Stimulated activated naive B cell treated with anti-CD40 and anti-IgM and Interleukin-4, amounts not matched to agents 10 μg/mL and 1 μg/mL and 100 μg/mL, for 72 hours (primary cell): ENCODE results near the gene GGCT.
"Not testable (repeated sequence)": the region's sequence is repeated elsewhere in the genome, so short reads cannot be mapped to it uniquely, and the experiment has no call there.

Experiments used
- ATAC-seq, 2 donors: fragments of 150-1000 bp; cut with Tn5 transposase; replicated peaks; 2 replicates each; pipeline ENCODE4 v1.10.0; 2021; ENCODE audit warnings: moderate library complexity in 1 of 2
- DNase-seq: peaks from one replicate; pipeline ENCODE4 v3.0.0; 2021
- H3K27ac Mint-ChIP-seq: one replicate; pipeline ENCODE4 v1.8.0; 2022; ENCODE audit warnings: mild to moderate bottlenecking, mixed read lengths
- H3K27me3 Mint-ChIP-seq, 2 donors: one replicate each; pipeline ENCODE4 v1.8.0; 2022; ENCODE audit warnings: mixed read lengths in 2 of 2
- H3K36me3 Mint-ChIP-seq, 2 donors: one replicate each; pipeline ENCODE4 v1.8.0; 2022; ENCODE audit warnings: mixed read lengths in 2 of 2, mild to moderate bottlenecking in 1 of 2
- H3K4me1 Mint-ChIP-seq, 2 donors: one replicate each; pipeline ENCODE4 v1.8.0; 2022; ENCODE audit warnings: mixed read lengths in 2 of 2, mild to moderate bottlenecking in 1 of 2
- H3K4me3 Mint-ChIP-seq, 2 donors: one replicate each; pipeline ENCODE4 v1.8.0; 2022; ENCODE audit warnings: mild to moderate bottlenecking in 2 of 2, mixed read lengths in 2 of 2, moderate library complexity in 1 of 2
- H3K9me3 Mint-ChIP-seq, 2 donors: one replicate each; pipeline ENCODE4 v1.8.0; 2022; ENCODE audit warnings: mixed read lengths in 2 of 2, mild to moderate bottlenecking in 1 of 2

Gene GGCT

DNA sequence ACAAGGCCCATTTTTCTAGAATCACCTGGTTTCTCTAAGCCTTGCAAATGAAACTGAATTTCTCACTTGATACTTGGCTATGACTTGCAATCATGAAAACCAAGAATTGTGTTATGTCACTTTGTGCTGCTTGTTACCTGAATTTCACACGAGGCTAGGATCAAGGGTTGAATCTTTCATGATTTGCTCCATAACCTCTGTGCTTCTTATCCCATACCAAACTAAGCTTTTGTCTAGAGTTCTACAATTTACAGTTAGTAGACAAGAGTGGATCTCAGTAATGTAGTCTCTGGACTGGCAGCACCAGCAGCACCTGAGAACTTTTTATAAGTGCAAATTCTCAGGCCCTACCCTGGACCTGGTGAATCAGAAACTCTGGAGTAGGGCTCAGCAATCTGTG, 22.7 kb upstream of the GGCT start:
- not testable (repeated sequence) for ATAC-seq, H3K27ac Mint-ChIP-seq, H3K27me3 Mint-ChIP-seq, H3K9me3 Mint-ChIP-seq, H3K4me3 Mint-ChIP-seq, H3K4me1 Mint-ChIP-seq, DNase-seq
- peaks cover 9 to 18% of the 10 kb centered on the region in 2 donors for H3K36me3 Mint-ChIP-seq

DNA sequence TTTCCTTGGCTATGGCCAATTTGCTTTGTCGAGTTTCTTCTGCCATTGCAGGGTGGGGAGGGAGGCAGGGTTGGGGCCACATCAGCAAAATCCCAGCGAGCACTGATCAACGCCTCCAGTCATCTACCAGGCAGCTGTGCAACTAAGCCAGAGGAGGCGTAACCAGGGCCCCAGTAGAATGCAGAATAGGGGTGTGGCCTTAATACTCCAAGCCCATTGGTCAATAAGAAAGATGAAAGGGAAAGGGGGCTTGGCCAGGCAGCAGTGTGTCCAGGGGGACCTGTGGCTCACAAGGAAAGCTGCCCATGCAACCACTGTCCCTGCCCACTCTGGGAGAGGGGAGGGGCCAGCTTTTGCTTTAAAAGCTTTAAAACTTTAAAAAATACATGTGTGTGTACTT, 21.5 kb upstream of the GGCT start:
- no peak for ATAC-seq
- Mint-ChIP-seq H3K27me3 (no peaks in the 10 kb centered on the region), H3K4me3 (no peak overlapping the region), H3K9me3 (no peaks in the 10 kb centered on the region), H3K27ac (no peak overlapping the region), H3K4me1 (peaks cover 0 to 2% of the 10 kb centered on the region in 2 donors), H3K36me3 (peaks cover 9 to 18% of the 10 kb centered on the region in 2 donors)
- DNase-seq = no peak

DNA sequence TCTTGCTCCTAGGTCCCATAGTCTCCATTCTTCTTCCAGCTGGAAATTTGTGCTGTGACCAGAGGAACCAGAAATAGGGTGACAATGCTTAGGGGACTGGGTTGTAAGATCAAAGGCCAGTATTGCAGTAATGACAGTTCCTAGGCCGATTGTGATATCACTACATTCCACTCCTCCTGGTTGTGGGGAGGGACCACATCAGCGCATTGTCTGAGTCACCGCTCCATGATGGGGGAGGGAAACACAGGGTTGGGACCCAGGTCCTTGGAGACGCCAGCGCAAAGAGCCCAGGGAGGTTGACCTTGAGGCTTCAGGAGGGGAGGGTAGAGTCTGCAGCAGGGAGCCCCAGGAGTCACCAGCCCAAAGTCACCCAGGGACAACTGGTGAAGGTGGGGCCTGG, 20.8 kb upstream of the GGCT start:
- H3K9me3 Mint-ChIP-seq = no peaks in the 10 kb centered on the region
- peaks cover 4 to 6% of the 10 kb centered on the region in 2 donors for H3K4me1 Mint-ChIP-seq
- H3K27ac Mint-ChIP-seq = no peak overlapping the region
- no peak for DNase-seq
- peaks cover 9 to 21% of the 10 kb centered on the region in 2 donors for H3K36me3 Mint-ChIP-seq
- no peak overlapping the region for H3K4me3 Mint-ChIP-seq
- no peak for ATAC-seq
- no peaks in the 10 kb centered on the region for H3K27me3 Mint-ChIP-seq

DNA sequence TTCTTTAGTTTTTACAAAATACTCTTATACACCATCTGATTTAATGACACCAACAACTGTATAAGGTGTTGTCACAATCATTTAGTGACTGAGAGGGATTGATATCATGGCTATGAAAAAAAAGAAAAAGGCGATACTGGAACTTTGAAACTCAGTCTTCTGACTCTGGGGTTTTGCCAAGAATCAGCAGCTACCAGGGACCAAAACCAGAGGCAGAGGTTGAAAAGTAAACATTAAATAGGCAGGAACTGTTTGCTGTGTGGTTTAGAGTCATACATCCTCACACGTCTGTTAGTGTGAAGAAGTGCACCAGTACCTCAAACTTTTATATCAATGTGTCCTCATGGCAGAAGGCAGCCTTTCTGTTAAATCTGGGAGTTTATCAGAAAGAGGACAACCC, 19.9 kb upstream of the GGCT start:
- no peaks in the 10 kb centered on the region for H3K9me3 Mint-ChIP-seq
- no peaks in the 10 kb centered on the region for H3K27me3 Mint-ChIP-seq
- DNase-seq = no peak
- peaks cover 9 to 21% of the 10 kb centered on the region in 2 donors for H3K36me3 Mint-ChIP-seq
- H3K27ac Mint-ChIP-seq = no peak overlapping the region
- ATAC-seq = no peak
- H3K4me3 Mint-ChIP-seq = no peak overlapping the region
- H3K4me1 Mint-ChIP-seq = peaks cover 6% of the 10 kb centered on the region in 2 donors

DNA sequence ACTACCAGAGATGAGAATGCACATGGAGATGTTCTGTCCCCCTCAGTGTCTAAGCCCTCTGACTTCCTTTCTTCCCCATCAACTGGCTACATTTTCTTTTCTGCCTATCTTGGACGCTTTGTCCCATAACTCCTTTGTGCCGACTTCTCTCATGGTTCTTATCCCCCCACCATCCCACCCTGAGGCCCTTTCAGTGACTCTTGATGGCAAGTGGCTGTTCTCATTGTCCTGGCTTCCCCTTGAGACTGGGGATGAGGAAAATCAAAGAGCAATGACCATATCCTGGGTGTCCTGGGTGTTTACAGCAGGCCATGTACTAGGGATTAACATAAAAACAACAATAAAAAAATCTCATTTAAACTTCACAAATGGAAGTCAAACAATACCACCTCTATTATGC, 18.8 kb upstream of the GGCT start:
- no peak for DNase-seq
- Mint-ChIP-seq H3K27ac (no peak overlapping the region), H3K4me3 (no peak overlapping the region), H3K27me3 (no peaks in the 10 kb centered on the region), H3K4me1 (peaks cover 6% of the 10 kb centered on the region in 2 donors), H3K36me3 (peaks cover 9 to 21% of the 10 kb centered on the region in 2 donors), H3K9me3 (no peaks in the 10 kb centered on the region)
- ATAC-seq = no peak

DNA sequence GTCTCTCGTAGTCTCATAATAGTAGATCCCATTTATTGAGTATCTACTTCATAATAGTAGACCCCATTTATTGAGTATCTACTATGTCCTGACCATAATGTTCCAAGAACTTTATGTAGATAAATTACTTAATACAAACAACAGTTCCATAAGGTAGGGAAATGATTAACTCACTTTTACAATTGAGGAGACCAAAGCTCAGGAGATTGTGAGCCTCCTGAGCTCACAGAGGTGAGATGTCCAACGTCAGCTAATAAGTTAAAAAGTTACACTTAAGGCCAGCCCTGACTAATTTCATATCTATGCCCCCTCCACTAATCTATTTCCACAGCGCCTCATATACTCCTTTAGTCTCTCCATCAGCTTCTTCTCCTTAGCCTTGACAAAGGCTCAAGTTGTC, 17.5 kb upstream of the GGCT start:
- peaks cover 6% of the 10 kb centered on the region in 2 donors for H3K4me1 Mint-ChIP-seq
- DNase-seq = no peak
- H3K4me3 Mint-ChIP-seq = no peak overlapping the region
- ATAC-seq = no peak
- H3K36me3 Mint-ChIP-seq = peaks cover 9 to 21% of the 10 kb centered on the region in 2 donors
- no peaks in the 10 kb centered on the region for H3K9me3 Mint-ChIP-seq
- H3K27ac Mint-ChIP-seq = no peak overlapping the region
- H3K27me3 Mint-ChIP-seq = no peaks in the 10 kb centered on the region

DNA sequence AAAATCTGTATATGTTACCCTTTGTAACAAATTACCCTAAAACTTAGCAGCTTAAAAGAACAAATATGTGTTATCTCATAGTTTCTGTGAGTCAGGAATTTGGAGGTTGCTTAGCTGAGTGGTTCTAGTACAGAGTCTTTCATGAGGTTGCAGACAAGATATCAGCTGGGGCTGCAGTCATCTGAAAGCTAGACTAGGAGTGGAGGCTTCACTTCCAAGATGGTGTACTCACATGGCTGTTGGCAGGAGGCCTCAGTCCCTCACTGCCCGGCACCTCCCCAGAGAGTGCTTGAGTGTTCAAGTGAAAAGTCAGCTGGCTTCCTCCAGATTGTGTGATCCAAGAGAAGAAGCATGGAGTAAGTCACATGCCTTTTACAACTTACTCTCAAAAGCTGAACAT, 16.9 kb upstream of the GGCT start:
- H3K4me1 Mint-ChIP-seq = peaks cover 6% of the 10 kb centered on the region in 2 donors
- H3K4me3 Mint-ChIP-seq = no peak overlapping the region
- no peaks in the 10 kb centered on the region for H3K27me3 Mint-ChIP-seq
- H3K27ac Mint-ChIP-seq = no peak overlapping the region
- H3K36me3 Mint-ChIP-seq = peaks cover 11 to 21% of the 10 kb centered on the region in 2 donors
- DNase-seq (no peak), ATAC-seq (no peak)
- no peaks in the 10 kb centered on the region for H3K9me3 Mint-ChIP-seq

DNA sequence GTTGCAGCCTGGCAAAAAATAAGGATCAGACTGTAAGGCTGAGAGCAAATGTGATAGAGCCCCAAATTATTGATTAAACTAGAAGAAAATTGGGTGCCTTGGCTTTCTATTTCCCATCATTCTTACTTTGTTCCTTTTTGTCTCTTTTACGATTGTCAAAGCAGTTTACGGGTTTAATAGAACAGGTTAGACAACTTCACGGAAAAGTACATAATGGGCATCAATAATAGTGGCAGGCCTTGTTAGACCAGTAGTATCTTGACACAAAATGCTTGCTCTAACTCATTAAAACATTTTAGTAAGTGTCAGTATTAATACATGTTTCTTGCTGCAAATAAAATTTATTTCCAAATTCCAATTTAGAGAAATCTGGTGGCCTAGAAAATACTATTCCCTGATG, 14.5 kb upstream of the GGCT start:
- Mint-ChIP-seq H3K4me1 (peaks cover 6% of the 10 kb centered on the region in 2 donors), H3K27ac (no peak overlapping the region), H3K36me3 (peaks cover 5 to 11% of the 10 kb centered on the region in 2 donors), H3K4me3 (no peak overlapping the region), H3K27me3 (no peaks in the 10 kb centered on the region), H3K9me3 (no peaks in the 10 kb centered on the region)
- no peak for ATAC-seq
- DNase-seq = no peak

DNA sequence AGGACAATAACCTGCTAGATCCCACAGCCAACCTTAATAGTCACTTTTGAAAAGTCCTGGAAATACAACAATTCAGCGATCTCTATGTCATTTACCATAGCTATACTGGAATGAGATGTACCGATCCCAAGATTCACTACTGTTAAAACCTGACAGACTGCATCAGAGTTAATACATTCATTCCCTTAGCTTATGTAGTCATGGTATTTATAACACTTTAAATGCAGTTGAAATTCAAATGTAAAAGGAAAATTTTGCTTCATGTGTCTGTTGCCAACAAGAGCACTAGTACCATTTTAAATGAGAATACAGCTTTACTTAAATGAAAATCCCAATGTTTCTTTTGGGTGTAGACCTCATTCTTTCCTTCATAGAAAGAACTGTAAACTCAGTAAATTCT, 11.1 kb upstream of the GGCT start:
- ATAC-seq = no peak
- Mint-ChIP-seq H3K9me3 (no peaks in the 10 kb centered on the region), H3K27ac (no peak overlapping the region), H3K27me3 (no peaks in the 10 kb centered on the region), H3K36me3 (peaks cover 3 to 5% of the 10 kb centered on the region in 2 donors), H3K4me3 (no peak overlapping the region), H3K4me1 (peaks cover 4 to 5% of the 10 kb centered on the region in 2 donors)
- DNase-seq = no peak

DNA sequence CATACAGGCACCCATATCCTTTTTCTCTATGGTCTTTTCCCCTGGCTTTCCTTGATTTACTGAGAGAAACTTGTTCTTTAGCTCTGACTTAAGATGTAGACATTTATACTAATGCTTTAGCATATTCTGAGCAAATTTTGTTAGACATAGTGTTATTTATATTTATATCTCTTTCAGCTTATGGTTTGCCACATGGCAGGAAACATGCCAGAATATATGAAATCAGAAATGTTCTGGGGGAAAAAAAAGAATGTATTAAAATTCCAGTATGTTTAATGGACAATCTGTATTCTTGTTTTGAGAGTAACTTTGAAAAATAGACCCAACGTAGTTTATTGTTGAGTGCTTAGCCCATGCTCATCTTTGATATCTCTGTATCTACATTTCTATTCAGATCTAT, 10.1 kb upstream of the GGCT start:
- DNase-seq = no peak
- no peaks in the 10 kb centered on the region for H3K27me3 Mint-ChIP-seq
- no peak overlapping the region for H3K4me3 Mint-ChIP-seq
- peaks cover 0 to 5% of the 10 kb centered on the region in 2 donors for H3K36me3 Mint-ChIP-seq
- H3K4me1 Mint-ChIP-seq = no peaks in the 10 kb centered on the region
- no peak overlapping the region for H3K27ac Mint-ChIP-seq
- ATAC-seq = no peak
- no peaks in the 10 kb centered on the region for H3K9me3 Mint-ChIP-seq

DNA sequence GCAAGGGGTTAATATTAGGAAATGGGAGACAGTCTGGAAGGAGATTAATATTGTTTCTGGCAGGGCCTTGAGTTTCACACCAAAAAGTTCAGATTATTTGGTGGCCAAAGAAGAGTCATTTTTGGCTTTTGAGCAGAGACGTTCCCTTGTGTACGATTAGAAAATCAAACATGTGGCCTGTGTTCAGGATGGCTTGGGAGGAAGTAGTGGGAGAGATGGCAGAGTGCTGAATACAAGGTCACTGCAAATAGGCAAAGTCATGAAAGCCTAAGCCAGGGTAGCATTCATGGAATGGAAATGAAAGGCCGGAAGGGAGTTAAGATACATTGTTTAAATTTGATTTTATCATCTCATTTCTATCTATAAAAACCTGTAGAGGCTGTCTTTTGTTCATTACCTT, 9.5 kb upstream of the GGCT start:
- ATAC-seq = no peak
- H3K4me3 Mint-ChIP-seq = no peak overlapping the region
- no peak overlapping the region for H3K27ac Mint-ChIP-seq

DNA sequence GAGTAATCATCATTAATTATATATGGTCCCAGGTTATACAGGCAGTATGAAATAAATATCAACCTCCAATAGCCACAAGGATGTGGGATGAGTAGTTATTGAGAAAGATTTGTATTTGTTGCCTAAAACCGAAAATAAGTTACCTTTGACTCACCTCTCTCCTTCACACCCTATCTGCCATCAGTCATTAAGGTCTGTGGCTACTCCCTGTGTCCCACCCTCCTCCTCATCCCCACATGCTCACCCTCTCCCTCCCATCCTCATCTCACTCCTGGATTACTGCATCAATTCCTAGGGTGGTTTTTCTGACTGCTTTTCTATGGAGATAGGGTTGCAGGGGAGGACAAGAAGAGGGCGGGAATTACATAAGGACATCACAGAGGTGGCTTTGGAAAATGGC, 9.1 kb upstream of the GGCT start:
- no peak overlapping the region for H3K4me3 Mint-ChIP-seq
- H3K27me3 Mint-ChIP-seq = no peaks in the 10 kb centered on the region
- no peak overlapping the region for H3K27ac Mint-ChIP-seq
- H3K9me3 Mint-ChIP-seq = no peaks in the 10 kb centered on the region
- H3K4me1 Mint-ChIP-seq = peaks cover 0 to 2% of the 10 kb centered on the region in 2 donors
- no peak for DNase-seq
- no peak for ATAC-seq
- H3K36me3 Mint-ChIP-seq = peaks cover 0 to 5% of the 10 kb centered on the region in 2 donors

More for the DNA sequence above, 9.5 kb upstream of the GGCT start:
- Mint-ChIP-seq H3K27me3 (no peaks in the 10 kb centered on the region), H3K9me3 (no peaks in the 10 kb centered on the region), H3K36me3 (peaks cover 0 to 5% of the 10 kb centered on the region in 2 donors), H3K4me1 (peaks cover 0 to 2% of the 10 kb centered on the region in 2 donors)
- DNase-seq = no peak

DNA sequence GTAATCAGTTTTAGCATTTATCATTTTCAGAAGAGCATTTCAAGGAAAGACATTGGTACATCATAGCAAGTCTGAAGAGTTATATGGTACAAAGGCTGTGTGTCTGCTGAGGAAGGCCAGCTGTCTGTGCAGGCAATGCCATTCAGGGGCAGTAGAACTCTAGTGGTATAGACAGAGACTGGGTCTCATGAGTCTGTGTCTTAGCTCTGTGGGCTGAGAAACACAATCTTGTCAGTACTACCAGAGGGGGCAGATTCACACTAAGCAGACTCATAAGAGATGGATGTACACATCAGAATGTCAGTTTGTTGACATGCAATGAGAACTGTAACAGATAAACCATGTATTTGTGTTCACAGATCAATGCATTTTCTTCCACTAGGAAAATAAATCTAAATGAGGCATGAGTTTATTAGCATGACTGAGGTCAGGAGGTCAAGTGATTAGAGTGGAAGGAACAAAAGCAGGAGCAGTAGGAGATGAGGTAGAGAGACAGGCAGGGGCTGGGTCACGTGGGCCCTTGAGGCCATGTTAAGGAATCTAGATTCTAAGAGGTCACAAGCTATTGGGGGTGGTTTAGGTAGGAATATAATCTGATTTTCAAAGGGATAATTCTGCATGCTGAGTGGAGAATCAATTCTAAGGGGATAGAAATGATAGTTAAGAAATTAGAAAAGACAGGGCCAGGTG, 7.5 kb upstream of the GGCT start:
- peaks cover 0 to 2% of the 10 kb centered on the region in 2 donors for H3K4me1 Mint-ChIP-seq
- no peak overlapping the region for H3K4me3 Mint-ChIP-seq
- no peak overlapping the region for H3K27ac Mint-ChIP-seq
- no peaks in the 10 kb centered on the region for H3K27me3 Mint-ChIP-seq
- DNase-seq = no peak
- H3K9me3 Mint-ChIP-seq = no peaks in the 10 kb centered on the region
- ATAC-seq = no peak
- peaks cover 3 to 6% of the 10 kb centered on the region in 2 donors for H3K36me3 Mint-ChIP-seq

DNA sequence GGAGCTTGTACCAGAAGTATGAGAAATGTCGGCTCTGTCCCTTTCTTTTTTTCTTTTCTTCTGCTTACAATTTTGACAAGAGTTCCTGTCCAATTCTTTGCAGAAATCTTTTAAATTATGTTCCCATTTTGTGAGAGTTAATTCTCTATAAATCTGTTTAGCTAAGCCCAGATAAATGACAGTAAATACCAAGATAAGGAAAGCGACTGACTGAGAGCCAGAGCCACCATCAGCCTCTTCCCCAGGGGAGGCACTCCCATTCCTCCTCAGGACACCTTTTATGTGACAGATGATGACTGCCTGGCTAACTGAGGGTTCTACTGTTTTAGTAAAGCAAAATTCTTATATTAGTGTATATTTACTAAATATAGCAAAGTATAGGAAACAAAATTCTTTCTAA, 6.9 kb upstream of the GGCT start:
- Mint-ChIP-seq H3K27ac (no peak overlapping the region), H3K27me3 (no peaks in the 10 kb centered on the region), H3K9me3 (no peaks in the 10 kb centered on the region), H3K36me3 (peaks cover 3 to 4% of the 10 kb centered on the region in 2 donors), H3K4me1 (peaks cover 0 to 2% of the 10 kb centered on the region in 2 donors), H3K4me3 (no peak overlapping the region)
- no peak for DNase-seq
- no peak for ATAC-seq

DNA sequence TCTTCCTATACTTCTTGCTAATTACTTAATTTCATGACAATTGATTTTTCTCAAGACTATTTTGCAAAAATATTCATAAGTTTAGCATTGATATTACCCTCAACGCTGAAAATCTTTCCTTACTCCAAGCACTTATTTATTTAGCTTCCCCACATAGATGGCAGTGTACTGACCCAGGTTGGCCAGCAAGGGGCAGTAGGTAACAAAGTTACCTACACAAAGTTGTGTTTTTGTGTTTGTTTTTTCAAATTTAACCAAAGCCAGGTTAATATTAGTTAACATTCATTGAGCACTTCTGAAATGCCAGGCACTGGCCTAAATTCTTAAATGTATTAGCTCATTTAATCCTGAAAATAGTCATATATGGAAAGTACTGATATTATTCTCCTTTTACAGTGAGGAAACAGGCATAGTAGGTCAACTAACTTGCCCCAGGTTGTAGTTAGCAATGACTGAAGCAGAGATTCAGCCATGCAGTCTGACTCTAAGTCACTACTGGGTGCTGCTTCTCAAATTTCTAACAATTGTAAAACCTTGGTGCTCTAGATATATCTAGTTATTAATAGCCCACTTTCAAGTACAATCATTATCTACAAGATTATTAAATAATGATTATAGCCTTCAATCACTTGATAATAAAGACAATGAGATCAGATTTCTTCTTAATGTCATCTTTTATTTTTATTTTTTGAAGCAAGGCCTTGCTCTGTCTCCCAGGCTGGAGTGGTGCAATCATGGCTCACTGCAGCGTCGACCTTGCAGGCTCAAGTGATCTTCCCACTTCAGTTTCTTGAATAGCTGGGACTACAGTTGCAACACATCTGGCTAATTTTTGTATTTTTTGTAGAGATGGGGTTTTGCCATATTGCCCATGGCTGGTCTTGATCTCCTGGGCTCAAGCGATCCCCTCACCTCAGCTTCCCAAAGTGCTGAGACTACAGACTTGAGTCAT, 5.8 kb upstream of the GGCT start:
- Mint-ChIP-seq H3K36me3 (peaks cover 3 to 4% of the 10 kb centered on the region in 2 donors), H3K9me3 (no peaks in the 10 kb centered on the region), H3K4me1 (peaks cover 5 to 6% of the 10 kb centered on the region in 2 donors), H3K27me3 (no peaks in the 10 kb centered on the region), H3K4me3 (no peak overlapping the region), H3K27ac (no peak overlapping the region)
- ATAC-seq (peak; percentile 63 to 64), DNase-seq (no peak)
